Psoas muscle (tissue), 8 donors: Measurements from ENCODE around the gene QARS1. TPM values are rescaled to one million over a fixed set of nuclear protein-coding genes. Genes with fewer than 3 reads are reported as not detected.

ENCODE experiments used
- ATAC-seq, 4 donors: fragments of 200-7000 bp; cut with Tn5 transposase; one replicate each; pipeline ENCODE4 v1.9.1; 2020; ENCODE audit warnings: moderate library complexity in 3 of 4, mild to moderate bottlenecking in 2 of 4
- DNase-seq, 2 donors: peaks; one replicate each; pipeline ENCODE4 v3.0.0-alpha.2; 2020
- H3K27ac ChIP-seq: fragments of 200-600 bp; one replicate; pipeline ENCODE4 v1.8.0; 2022
- H3K27me3 ChIP-seq, 3 donors: fragments of 200-600 bp in 1 of 3; one replicate each; pipeline versions ENCODE4 v1.6.1 to v1.8.0; 2013 to 2022; ENCODE audit warnings: low read length in 2 of 3, mild to moderate bottlenecking in 2 of 3, moderate library complexity in 1 of 3; ENCODE audit not compliant: insufficient read depth in 3 of 3
- H3K36me3 ChIP-seq, 2 donors: fragments of 200-600 bp in 1 of 2; one replicate each; pipeline versions ENCODE4 v1.6.1 to v1.8.0; 2013 to 2022; ENCODE audit warnings: low read depth in 1 of 2, mild to moderate bottlenecking in 1 of 2, moderate library complexity in 1 of 2; ENCODE audit not compliant: insufficient read depth in 1 of 2
- H3K4me1 ChIP-seq: fragments of 200-600 bp; one replicate; pipeline ENCODE4 v1.8.0; 2022
- H3K4me3 ChIP-seq: fragments of 200-600 bp; one replicate; pipeline ENCODE4 v1.8.0; 2022; ENCODE audit warnings: mild to moderate bottlenecking
- H3K9me3 ChIP-seq: fragments of 200-600 bp; one replicate; pipeline ENCODE4 v1.8.0; 2022
- WGBS, 3 donors: extraction: QIAGEN DNeasy Blood & Tissue Kit; methylation state at CpG; one replicate each; pipeline versions ENCODE4 v1.1.6 to v1.1.7; 2013; 5-methylcytosine and 5-hydroxymethylcytosine counted together
- intact Hi-C, 2 donors: fragments of 100-400 bp; cut with DNase I; formaldehyde crosslinking; loops; one replicate each; pipeline versions ENCODE4 v1.11.0 to v1.14.2; 2022
- polyA plus RNA-seq, 3 donors: library from polyadenylated mRNA; stranded (reverse); fragments of 200-250 nt; gene quantifications; one replicate each; pipeline ENCODE4 v1.2.3, GENCODE V29; 2013
- total RNA-seq, 4 donors: library from RNA; stranded (reverse); fragmentation: NEBNext Ultra II Directional in 2 of 4; extraction: Animal tissue kit (Norgen Biotek cat#: 25700) in 2 of 4; gene quantifications; one replicate each; pipeline versions ENCODE4 v1.2.1 to v1.2.4, GENCODE V29; 2021 to 2023
- TF ChIP-seq, protein P1 (sequence below): fragments of 200-600 bp; IDR thresholded peaks from one replicate; pipeline ENCODE4 v1.8.0; 2022; ENCODE audit warnings: antibody characterized with exemption
- donor health status: healthy with polysubstance abuse.
- donor health status: DM: no; HTN: no; CAD: no; lungs with moderate emphysema.
- donor health status: Bipolar disorder and iron deficiency.
- donor health status: healthy.
- donor health status: DM: yes; HTN: yes; CAD: no.
- donor health status: DM: no; HTN: no; CAD: no.
- donor health status: DM: no; HTN: no; CAD: no.
- donor health status: DM: yes; HTN: yes; CAD: no.

Gene QARS1
- total and polyA plus RNA-seq, 7 donors = 120 to 200 (median 157) TPM

DNA sequence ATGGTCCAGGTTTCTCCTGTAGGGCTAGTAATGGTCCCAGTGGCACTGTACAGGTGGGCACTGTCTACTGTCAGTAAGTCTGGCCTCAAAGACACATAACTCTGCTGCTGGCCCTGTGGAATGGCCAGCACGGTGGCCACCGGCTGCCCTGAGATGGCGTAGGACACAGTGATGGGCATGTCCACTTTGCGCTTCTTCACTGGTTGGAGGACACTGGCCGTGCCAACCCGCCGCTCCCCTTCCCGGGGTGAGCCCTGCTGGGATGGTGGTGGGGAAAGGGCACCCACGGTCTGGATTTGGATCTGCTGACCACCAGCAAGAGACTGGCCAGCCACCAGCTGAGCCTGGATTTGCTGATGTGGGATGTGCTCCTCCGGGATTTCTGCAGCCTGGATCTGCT lies 47.3 kb downstream of the QARS1 start:
- H3K4me1 ChIP-seq = peaks cover 5% of the 10 kb centered on the region
- no peak overlapping the region for H3K27ac ChIP-seq
- ATAC-seq (no peak), DNase-seq (no peak)
- 91 to 98% (median 98%) methylated on average over 10 of the region's 10 CpGs for WGBS, 3 donors
- no peaks in the 10 kb centered on the region for H3K9me3 ChIP-seq
- H3K36me3 ChIP-seq = peaks cover 14 to 74% of the 10 kb centered on the region in 2 donors
- TF ChIP-seq, protein P1, sequence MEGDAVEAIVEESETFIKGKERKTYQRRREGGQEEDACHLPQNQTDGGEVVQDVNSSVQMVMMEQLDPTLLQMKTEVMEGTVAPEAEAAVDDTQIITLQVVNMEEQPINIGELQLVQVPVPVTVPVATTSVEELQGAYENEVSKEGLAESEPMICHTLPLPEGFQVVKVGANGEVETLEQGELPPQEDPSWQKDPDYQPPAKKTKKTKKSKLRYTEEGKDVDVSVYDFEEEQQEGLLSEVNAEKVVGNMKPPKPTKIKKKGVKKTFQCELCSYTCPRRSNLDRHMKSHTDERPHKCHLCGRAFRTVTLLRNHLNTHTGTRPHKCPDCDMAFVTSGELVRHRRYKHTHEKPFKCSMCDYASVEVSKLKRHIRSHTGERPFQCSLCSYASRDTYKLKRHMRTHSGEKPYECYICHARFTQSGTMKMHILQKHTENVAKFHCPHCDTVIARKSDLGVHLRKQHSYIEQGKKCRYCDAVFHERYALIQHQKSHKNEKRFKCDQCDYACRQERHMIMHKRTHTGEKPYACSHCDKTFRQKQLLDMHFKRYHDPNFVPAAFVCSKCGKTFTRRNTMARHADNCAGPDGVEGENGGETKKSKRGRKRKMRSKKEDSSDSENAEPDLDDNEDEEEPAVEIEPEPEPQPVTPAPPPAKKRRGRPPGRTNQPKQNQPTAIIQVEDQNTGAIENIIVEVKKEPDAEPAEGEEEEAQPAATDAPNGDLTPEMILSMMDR = no peak
- intact Hi-C loops = no loop called here
- H3K27me3 ChIP-seq = no peaks in the 10 kb centered on the region
- H3K4me3 ChIP-seq = no peak overlapping the region

DNA sequence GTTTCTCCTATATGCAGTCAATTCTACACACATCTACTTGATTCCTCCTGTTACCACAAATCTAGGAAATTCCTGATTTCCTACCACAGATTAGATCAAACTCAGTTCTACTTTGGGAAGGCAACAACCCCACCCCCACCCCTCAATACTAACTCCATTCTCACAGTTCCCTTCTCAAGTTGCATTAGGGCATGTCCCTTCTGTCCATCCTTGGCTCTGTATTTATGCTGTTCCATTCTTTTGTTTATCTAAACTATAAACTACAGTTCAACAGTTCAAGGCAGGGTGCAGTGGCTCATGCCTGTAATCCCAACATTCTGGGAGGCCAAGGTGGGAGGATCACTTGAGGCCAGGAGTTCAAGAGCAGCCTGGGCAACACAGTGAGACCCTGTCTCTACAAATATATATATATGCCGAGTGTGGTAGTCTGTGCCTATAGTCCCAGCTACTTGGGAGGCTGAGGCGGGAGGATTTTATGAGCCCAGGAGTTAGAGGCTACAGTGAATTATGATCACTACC lies 50.2 kb downstream of the QARS1 start:
- Histone ChIP-seq H3K9me3 (no peaks in the 10 kb centered on the region), H3K27ac (no peak overlapping the region), H3K4me1 (peaks cover 5% of the 10 kb centered on the region), H3K36me3 (peaks cover 16 to 68% of the 10 kb centered on the region in 2 donors), H3K4me3 (no peak overlapping the region), H3K27me3 (no peaks in the 10 kb centered on the region)
- TF ChIP-seq, protein P1 = no peak
- intact Hi-C loops = no loop called here
- ATAC-seq (no peak), DNase-seq (no peak)
- 92 to 97% (median 94%) methylated on average over 2 of the region's 2 CpGs for WGBS, 3 donors

DNA sequence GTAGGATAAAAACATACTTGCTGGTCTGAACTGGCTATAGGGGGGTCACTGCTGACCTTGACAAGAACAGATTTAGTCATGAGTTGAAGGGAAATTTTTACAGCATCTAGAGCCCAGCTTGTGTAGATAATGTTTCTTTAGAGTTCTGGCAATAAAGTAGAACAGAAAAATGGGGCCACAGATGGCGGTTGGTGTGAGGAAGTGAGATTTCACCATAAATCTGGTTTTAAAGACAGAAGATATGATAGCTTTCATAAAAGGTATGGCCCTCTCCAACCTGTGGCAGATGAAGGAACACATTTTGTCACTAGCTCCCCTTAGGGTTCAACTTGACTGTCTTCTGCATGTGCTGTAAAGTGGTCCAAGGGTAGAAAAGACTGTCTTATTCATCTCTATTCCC lies 51.0 kb downstream of the QARS1 start:
- no peaks in the 10 kb centered on the region for H3K9me3 ChIP-seq
- WGBS, 3 donors = 84 to 92% (median 91%) methylated on average over 1 of the region's 1 CpG
- no peak for DNase-seq
- intact Hi-C loops = no loop called here
- peaks cover 16 to 68% of the 10 kb centered on the region in 2 donors for H3K36me3 ChIP-seq
- no peaks in the 10 kb centered on the region for H3K27me3 ChIP-seq
- H3K4me1 ChIP-seq = peaks cover 10% of the 10 kb centered on the region
- ATAC-seq = no peak
- H3K4me3 ChIP-seq = no peak overlapping the region
- TF ChIP-seq, protein P1 = no peak
- H3K27ac ChIP-seq = no peak overlapping the region

Other genes with a start within 250 kb of the QARS1 start
- 10 to 100 TPM; 47.6 to 59.4 (median 50.5) TPM for gene SLC25A20, start 205.9 kb downstream of the QARS1 start, total RNA-seq
- 10 to 100 TPM; 31.3 to 94.8 (median 48.5) TPM for gene SLC25A20, start 205.9 kb downstream of the QARS1 start, polyA plus RNA-seq
- 100 to 1,000 TPM in 3 of 4 donors, 10 to 100 TPM in 1; 92.7 to 125 (median 113) TPM for gene ARIH2, start 185.9 kb downstream of the QARS1 start, total RNA-seq
- gene ARIH2, start 185.9 kb downstream of the QARS1 start, polyA plus RNA-seq = 100 to 1,000 TPM in 1 of 3 donors, 10 to 100 TPM in 2; 59.5 to 163 (median 67.0) TPM
- gene P4HTM, start 114.5 kb downstream of the QARS1 start, total RNA-seq = 10 to 100 TPM; 11.1 to 17.0 (median 13.7) TPM
- 1 to 10 TPM; 4.1 to 8.7 (median 8.5) TPM for gene P4HTM, start 114.5 kb downstream of the QARS1 start, polyA plus RNA-seq
- 10 to 100 TPM; 55.1 to 65.7 (median 59.6) TPM for gene WDR6, start 97.4 kb downstream of the QARS1 start, total RNA-seq
- 10 to 100 TPM; 30.5 to 49.5 (median 46.9) TPM for gene WDR6, start 97.4 kb downstream of the QARS1 start, polyA plus RNA-seq
- gene DALRD3, start 86.2 kb downstream of the QARS1 start, total RNA-seq = 10 to 100 TPM in 1 of 4 donors, 1 to 10 TPM in 3; 7.5 to 10.4 (median 9.1) TPM
- 10 to 100 TPM; 11.0 to 19.9 (median 13.4) TPM for gene DALRD3, start 86.2 kb downstream of the QARS1 start, polyA plus RNA-seq
- gene NDUFAF3, start 82.6 kb downstream of the QARS1 start, total RNA-seq = 100 to 1,000 TPM; 100 to 150 (median 112) TPM
- 10 to 100 TPM; 60.6 to 98.8 (median 85.7) TPM for gene NDUFAF3, start 82.6 kb downstream of the QARS1 start, polyA plus RNA-seq
- 100 to 1,000 TPM in 3 of 4 donors, 10 to 100 TPM in 1; 82.8 to 259 (median 209) TPM for gene IMPDH2, start 75.4 kb downstream of the QARS1 start, total RNA-seq
- 100 to 1,000 TPM; 102 to 397 (median 233) TPM for gene IMPDH2, start 75.4 kb downstream of the QARS1 start, polyA plus RNA-seq
- gene QRICH1, start 10.7 kb downstream of the QARS1 start, total RNA-seq = 10 to 100 TPM; 52.8 to 83.9 (median 71.1) TPM
- gene QRICH1, start 10.7 kb downstream of the QARS1 start, polyA plus RNA-seq = 10 to 100 TPM; 21.5 to 37.1 (median 28.6) TPM
- 100 to 1,000 TPM in 2 of 4 donors, 10 to 100 TPM in 2; 79.5 to 109 (median 96.3) TPM for gene USP19, start 16.1 kb upstream of the QARS1 start, total RNA-seq
- 10 to 100 TPM; 29.5 to 94.0 (median 42.9) TPM for gene USP19, start 16.1 kb upstream of the QARS1 start, polyA plus RNA-seq
- gene LAMB2, start 28.3 kb upstream of the QARS1 start, total RNA-seq = 100 to 1,000 TPM; 133 to 220 (median 141) TPM
- gene LAMB2, start 28.3 kb upstream of the QARS1 start, polyA plus RNA-seq = 100 to 1,000 TPM in 1 of 3 donors, 10 to 100 TPM in 2; 81.6 to 123 (median 95.3) TPM
- 10 to 100 TPM; 12.6 to 20.5 (median 14.7) TPM for gene CCDC71, start 61.6 kb upstream of the QARS1 start, total RNA-seq
- 10 to 100 TPM; 20.0 to 26.8 (median 20.8) TPM for gene CCDC71, start 61.6 kb upstream of the QARS1 start, polyA plus RNA-seq
- gene KLHDC8B, start 66.8 kb upstream of the QARS1 start, total RNA-seq = 10 to 100 TPM; 24.7 to 84.5 (median 29.2) TPM
- gene KLHDC8B, start 66.8 kb upstream of the QARS1 start, polyA plus RNA-seq = 10 to 100 TPM; 26.7 to 36.1 (median 28.3) TPM
- 1 to 10 TPM; 1.7 to 2.0 (median 1.9) TPM for gene C3orf62, start 172.5 kb upstream of the QARS1 start, total RNA-seq
- gene C3orf62, start 172.5 kb upstream of the QARS1 start, polyA plus RNA-seq = 1 to 10 TPM; 1.5 to 3.7 (median 2.8) TPM
- 10 to 100 TPM; 26.7 to 35.2 (median 31.1) TPM for gene USP4, start 235.3 kb upstream of the QARS1 start, total RNA-seq
- 10 to 100 TPM; 16.3 to 21.2 (median 17.0) TPM for gene USP4, start 235.3 kb upstream of the QARS1 start, polyA plus RNA-seq